HEK293 (cell line): ENCODE measurements around the gene CDCP1.

ENCODE experiments used
- CTCF ChIA-PET: fragments of 350-600 bp; formaldehyde crosslinking; extraction: SDS; loops from one replicate; lab custom pipeline; 2021; ENCODE audit warnings: antibody characterized with exemption; lab: Yijun Ruan, JAX
- POLR2A ChIA-PET: fragments of 300-600 bp; formaldehyde crosslinking; extraction: SDS; loops from one replicate; lab custom pipeline; 2020; ENCODE audit warnings: antibody characterized with exemption, inconsistent platforms; lab: Yijun Ruan, JAX
- H3K27ac ChIP-seq: fragments of 200-500 bp; sonication (Bioruptor generic); 2 replicates; pipeline ENCODE4 v1.5.1; 2014; ENCODE audit warnings: low read depth, low read length, control low read depth, inconsistent platforms; ENCODE audit errors: extremely low read depth
- H3K36me3 ChIP-seq, 2 experiments: fragments of 200-500 bp in 1 of 2; sonication (Bioruptor generic) in 1 of 2; 1 replicate in 1 of 2; 2 replicates in 1 of 2; pipeline ENCODE4 v1.5.1; 2014 to 2017; ENCODE audit warnings: inconsistent platforms in 2 of 2, low read length in 2 of 2; ENCODE audit not compliant: control insufficient read depth in 2 of 2, insufficient read depth in 1 of 2
- H3K4me1 ChIP-seq: fragments of 200-500 bp; sonication (Bioruptor generic); 2 replicates; pipeline ENCODE4 v1.5.1; 2014; ENCODE audit warnings: mild to moderate bottlenecking, low read length, inconsistent platforms; ENCODE audit not compliant: control insufficient read depth, insufficient read depth
- H3K4me3 ChIP-seq: 2 replicates; pipeline ENCODE4 v1.5.1; 2011; ENCODE audit warnings: low read depth, mild to moderate bottlenecking, control low read depth, low read length, moderate library complexity
- H3K9me3 ChIP-seq: fragments of 200-500 bp; sonication (Bioruptor generic); 2 replicates; pipeline ENCODE4 v1.5.1; 2014; ENCODE audit warnings: low read depth, low read length, inconsistent platforms; ENCODE audit not compliant: control insufficient read depth, insufficient read depth
- ELK4 ChIP-seq: IDR thresholded peaks from 2 replicates; pipeline ENCODE4 v1.6.1; 2011; ENCODE audit warnings: mild to moderate bottlenecking, low read depth, low read length, borderline replicate concordance
- FEZF1 ChIP-seq: fragments of 450-650 bp; formaldehyde crosslinking; IDR thresholded peaks from 2 replicates; pipeline ENCODE4 v1.5.1; 2016; ENCODE audit warnings: missing biosample characterization, missing genetic modification characterization
- GLIS2 ChIP-seq: fragments of 450-650 bp; formaldehyde crosslinking; IDR thresholded peaks from 2 replicates; pipeline ENCODE4 v1.5.1; 2016; ENCODE audit warnings: missing biosample characterization, missing genetic modification characterization
- HOXC10 ChIP-seq: sonication (generic); formaldehyde crosslinking; IDR thresholded peaks from 2 replicates; pipeline ENCODE4 v1.8.1; 2023; ENCODE audit warnings: mild to moderate bottlenecking, missing genetic modification reagents
- KLF7 ChIP-seq: fragments of 450-650 bp; formaldehyde crosslinking; IDR thresholded peaks from 2 replicates; pipeline ENCODE4 v1.5.1; 2016; ENCODE audit warnings: missing biosample characterization, missing genetic modification characterization, borderline replicate concordance
- PRDM4 ChIP-seq: fragments of 450-650 bp; formaldehyde crosslinking; IDR thresholded peaks from 2 replicates; pipeline ENCODE4 v1.5.1; 2017; ENCODE audit warnings: missing biosample characterization, missing genetic modification characterization
- REPIN1 ChIP-seq: fragments of 450-650 bp; formaldehyde crosslinking; IDR thresholded peaks from 2 replicates; pipeline ENCODE4 v1.5.1; 2017; ENCODE audit warnings: missing biosample characterization, missing genetic modification characterization, low read depth
- ZBTB1 ChIP-seq: fragments of 450-650 bp; formaldehyde crosslinking; IDR thresholded peaks from 2 replicates; pipeline ENCODE4 v1.5.1; 2016; ENCODE audit warnings: missing biosample characterization, missing genetic modification characterization
- ZBTB20 ChIP-seq: fragments of 450-650 bp; formaldehyde crosslinking; IDR thresholded peaks from 2 replicates; pipeline ENCODE4 v1.5.1; 2016; ENCODE audit warnings: missing biosample characterization, missing genetic modification characterization
- ZBTB26 ChIP-seq: fragments of 450-650 bp; formaldehyde crosslinking; optimal IDR thresholded peaks from 2 replicates; pipeline ENCODE3; 2016; ENCODE audit warnings: missing biosample characterization, mild to moderate bottlenecking, missing genetic modification characterization
- ZBTB48 ChIP-seq: fragments of 450-650 bp; formaldehyde crosslinking; IDR thresholded peaks from 2 replicates; pipeline ENCODE4 v1.5.1; 2016; ENCODE audit warnings: missing biosample characterization, missing genetic modification characterization
- ZBTB8A ChIP-seq: fragments of 450-650 bp; formaldehyde crosslinking; IDR thresholded peaks from 2 replicates; pipeline ENCODE4 v1.5.1; 2016; ENCODE audit warnings: missing biosample characterization, missing genetic modification characterization
- ZFP37 ChIP-seq: fragments of 450-650 bp; formaldehyde crosslinking; IDR thresholded peaks from 2 replicates; pipeline ENCODE4 v1.5.1; 2016; ENCODE audit warnings: missing biosample characterization, missing genetic modification characterization
- ZNF133 ChIP-seq: fragments of 450-650 bp; formaldehyde crosslinking; IDR thresholded peaks from 2 replicates; pipeline ENCODE4 v1.5.1; 2016; ENCODE audit warnings: missing biosample characterization, missing genetic modification characterization
- ZNF2 ChIP-seq: fragments of 450-650 bp; formaldehyde crosslinking; IDR thresholded peaks from 2 replicates; pipeline ENCODE4 v1.5.1; 2016; ENCODE audit warnings: missing biosample characterization, missing genetic modification characterization
- ZNF239 ChIP-seq: fragments of 450-650 bp; formaldehyde crosslinking; IDR thresholded peaks from 2 replicates; pipeline ENCODE4 v1.5.1; 2016; ENCODE audit warnings: missing biosample characterization, missing genetic modification characterization
- ZNF248 ChIP-seq: fragments of 450-650 bp; formaldehyde crosslinking; IDR thresholded peaks from 2 replicates; pipeline ENCODE4 v1.5.1; 2017; ENCODE audit warnings: missing biosample characterization, missing genetic modification characterization
- ZNF26 ChIP-seq: fragments of 450-650 bp; formaldehyde crosslinking; IDR thresholded peaks from 2 replicates; pipeline ENCODE4 v1.5.1; 2016; ENCODE audit warnings: missing biosample characterization, missing genetic modification characterization
- ZNF513 ChIP-seq: fragments of 450-650 bp; IDR thresholded peaks from 2 replicates; pipeline ENCODE4 v1.5.1; 2018; ENCODE audit warnings: missing biosample characterization, missing genetic modification characterization
- ZNF529 ChIP-seq: fragments of 450-650 bp; formaldehyde crosslinking; IDR thresholded peaks from 2 replicates; pipeline ENCODE4 v1.5.1; 2017; ENCODE audit warnings: missing genetic modification characterization, missing biosample characterization; ENCODE audit not compliant: insufficient replicate concordance
- ZNF548 ChIP-seq: fragments of 450-650 bp; formaldehyde crosslinking; IDR thresholded peaks from 2 replicates; pipeline ENCODE4 v1.5.1; 2016; ENCODE audit warnings: missing biosample characterization, missing genetic modification characterization
- ZNF621 ChIP-seq: fragments of 450-650 bp; formaldehyde crosslinking; IDR thresholded peaks from 2 replicates; pipeline ENCODE4 v1.5.1; 2017; ENCODE audit warnings: missing biosample characterization, missing genetic modification characterization
- ZNF791 ChIP-seq: fragments of 450-650 bp; formaldehyde crosslinking; IDR thresholded peaks from 2 replicates; pipeline ENCODE4 v1.5.1; 2016; ENCODE audit warnings: missing biosample characterization, missing genetic modification characterization
- ZNF837 ChIP-seq: fragments of 450-650 bp; formaldehyde crosslinking; IDR thresholded peaks from 2 replicates; pipeline ENCODE4 v1.5.1; 2016; ENCODE audit warnings: missing biosample characterization, missing genetic modification characterization

Gene CDCP1

GRCh38 chr3:45180899-45181298 is 34.7 kb upstream of the CDCP1 start:
- no peak overlapping the region for H3K27ac ChIP-seq
- no peaks in the 10 kb centered on the region for H3K36me3 ChIP-seq
- H3K4me1 ChIP-seq: no peaks in the 10 kb centered on the region
- H3K9me3 ChIP-seq: no peaks in the 10 kb centered on the region
- ChIA-PET CTCF (no interaction called here), POLR2A (no interaction called here)
- TF ChIP-seq ZNF791 (no peak), HOXC10 (CRISPR knock-in tag) (no peak), PRDM4 (tag by site-specific recombination) (no peak), REPIN1 (tag by site-specific recombination) (no peak), ZFP37 (tag by site-specific recombination) (no peak), ZBTB20 (tag by site-specific recombination) (no peak), ZNF239 (tag by site-specific recombination) (no peak), KLF7 (tag by site-specific recombination) (no peak), GLIS2 (no peak), ZBTB48 (tag by site-specific recombination) (no peak), ZNF548 (tag by site-specific recombination) (no peak), ZNF513 (no peak), FEZF1 (tag by site-specific recombination) (no peak), ZNF133 (no peak), ZNF26 (tag by site-specific recombination) (no peak), ZBTB1 (tag by site-specific recombination) (no peak), ELK4 (no peak)
- no peak overlapping the region for H3K4me3 ChIP-seq

GRCh38 chr3:45180051-45180450 is 33.9 kb upstream of the CDCP1 start:
- no peak for TF ChIP-seq ZNF248 (tag by site-specific recombination)
- TF ChIP-seq ELK4: no peak
- no peak for TF ChIP-seq ZNF2
- TF ChIP-seq ZNF529 (tag by site-specific recombination): no peak
- no peak for TF ChIP-seq ZNF837 (tag by site-specific recombination)
- TF ChIP-seq ZNF621: no peak
- TF ChIP-seq ZBTB26: no peak
- no peak for TF ChIP-seq ZBTB8A (tag by site-specific recombination)
- Histone ChIP-seq H3K36me3 (no peaks in the 10 kb centered on the region), H3K4me3 (no peak overlapping the region), H3K4me1 (no peaks in the 10 kb centered on the region), H3K9me3 (no peaks in the 10 kb centered on the region), H3K27ac (no peak overlapping the region)
- POLR2A ChIA-PET: no interaction called here
- CTCF ChIA-PET: interaction anchor here (1.1 kb wide), 1 partner anchor 31 kb away, joined by 6 read pairs; no protein-coding TSS in a partner anchor
